G401.6 (cell line): ENCODE measurements around the gene NFATC1.

Experiments
- FAIRE-seq: peaks from 2 replicates; lab custom pipeline; 2012; peaks lifted over from hg19 to GRCh38; lab: Jason Lieb, UNC

The NFATC1 gene

GRCh38 chr18:79405019-79405780 is 9.5 kb downstream of the NFATC1 start:
- FAIRE-seq, result no peak

GRCh38 chr18:79405781-79406575 is 10.2 kb downstream of the NFATC1 start:
- no peak for FAIRE-seq

- no peak for FAIRE-seq
Measured at GRCh38 chr18:79406708-79407107, 11.0 kb downstream of the NFATC1 start.

GRCh38 chr18:79409313-79409712 is 13.6 kb downstream of the NFATC1 start:
- FAIRE-seq, result no peak

GRCh38 chr18:79410171-79410641 is 14.5 kb downstream of the NFATC1 start:
- FAIRE-seq, result no peak

GRCh38 chr18:79410731-79411613 is 15.2 kb downstream of the NFATC1 start:
- FAIRE-seq, result no peak

- no peak for FAIRE-seq
Measured at GRCh38 chr18:79411614-79412526, 16.1 kb downstream of the NFATC1 start.

GRCh38 chr18:79413025-79413424 is 17.3 kb downstream of the NFATC1 start:
- FAIRE-seq, result no peak

- FAIRE-seq, result no peak
Measured at GRCh38 chr18:79413426-79413825, 17.7 kb downstream of the NFATC1 start.

GRCh38 chr18:79413901-79414300 is 18.2 kb downstream of the NFATC1 start:
- no peak for FAIRE-seq

- FAIRE-seq, result no peak
Measured at GRCh38 chr18:79416022-79416676, 20.4 kb downstream of the NFATC1 start.

- FAIRE-seq, result no peak
Measured at GRCh38 chr18:79416677-79417052, 20.9 kb downstream of the NFATC1 start.

GRCh38 chr18:79418236-79418635 is 22.5 kb downstream of the NFATC1 start:
- FAIRE-seq, result no peak

- FAIRE-seq, result no peak
Measured at GRCh38 chr18:79418642-79419041, 22.9 kb downstream of the NFATC1 start.

GRCh38 chr18:79420033-79420745 is 24.5 kb downstream of the NFATC1 start:
- no peak for FAIRE-seq

GRCh38 chr18:79421275-79421857 is 25.6 kb downstream of the NFATC1 start:
- FAIRE-seq, result no peak

GRCh38 chr18:79422022-79422782 is 26.5 kb downstream of the NFATC1 start:
- FAIRE-seq, result no peak

- no peak for FAIRE-seq
Measured at GRCh38 chr18:79422783-79423165, 27.0 kb downstream of the NFATC1 start.
